Upper lobe of left lung (tissue), 6 donors: ENCODE measurements around the gene TARDBP. TPM values are rescaled to one million over a fixed set of nuclear protein-coding genes. Genes with fewer than 3 reads are reported as not detected.
"Not testable (repeated sequence)": the region's sequence is repeated elsewhere in the genome, so short reads cannot be mapped to it uniquely, and the experiment has no call there.

Experiments used
- ATAC-seq, 2 donors: fragments of 200-7000 bp; cut with Tn5 transposase; one replicate each; pipeline ENCODE4 v1.9.1; 2022; ENCODE audit warnings: mild to moderate bottlenecking in 2 of 2, moderate library complexity in 2 of 2; ENCODE audit not compliant: low FRiP score in 2 of 2
- DNase-seq, 2 donors: peaks; one replicate each; pipeline ENCODE4 v3.0.0-alpha.2; 2019 to 2020
- H3K27ac ChIP-seq, 4 donors: fragments of 200-600 bp; sonication (generic); one replicate each; pipeline ENCODE4 v1.5.1; 2016 to 2019
- H3K27me3 ChIP-seq, 4 donors: fragments of 200-600 bp; sonication (generic); one replicate each; pipeline ENCODE4 v1.5.1; 2017 to 2019
- H3K36me3 ChIP-seq, 4 donors: fragments of 200-600 bp; sonication (generic); one replicate each; pipeline ENCODE4 v1.5.1; 2016 to 2019
- H3K4me1 ChIP-seq, 4 donors: fragments of 200-600 bp; sonication (generic); one replicate each; pipeline ENCODE4 v1.5.1; 2018 to 2019
- H3K4me3 ChIP-seq, 4 donors: fragments of 200-600 bp; sonication (generic); one replicate each; pipeline ENCODE4 v1.5.1; 2017 to 2019; ENCODE audit warnings: mild to moderate bottlenecking in 2 of 4, moderate library complexity in 1 of 4
- H3K9me3 ChIP-seq, 4 donors: fragments of 200-600 bp; sonication (generic); one replicate each; pipeline ENCODE4 v1.5.1; 2018 to 2019
- CTCF ChIP-seq, 6 experiments: fragments of 450-650 bp in 4 of 6; fragments of 200-600 bp in 2 of 6; sonication (generic) in 2 of 6; IDR thresholded peaks; one replicate each; pipeline ENCODE4 v1.5.1; 2016 to 2019; ENCODE audit warnings: antibody characterized with exemption in 6 of 6
- EP300 ChIP-seq, 4 donors: sonication (generic); formaldehyde crosslinking; IDR thresholded peaks; one replicate each; pipeline ENCODE4 v1.5.1; 2017; ENCODE audit warnings: antibody characterized with exemption in 4 of 4, control low read depth in 2 of 4
- POLR2A ChIP-seq, 4 donors: fragments of 450-650 bp; IDR thresholded peaks; one replicate each; pipeline ENCODE4 v1.5.1; 2016 to 2017; ENCODE audit warnings: antibody characterized with exemption in 4 of 4, mild to moderate bottlenecking in 2 of 4
- POLR2AphosphoS5 ChIP-seq, 2 donors: sonication (generic); formaldehyde crosslinking; IDR thresholded peaks; one replicate each; pipeline ENCODE4 v1.5.1; 2017; ENCODE audit warnings: antibody characterized with exemption in 2 of 2
- WGBS, 2 donors: methylation state at CpG; one replicate each; pipeline ENCODE4 v1.1.5; 2017 to 2018; 5-methylcytosine and 5-hydroxymethylcytosine counted together
- total RNA-seq, 6 donors: library from RNA; depleted of rRNA in 4 of 6; stranded (reverse); fragments of >200 nt in 4 of 6; gene quantifications; one replicate each; pipeline versions ENCODE4 v1.1.0 to v1.2.1, GENCODE V29; 2016 to 2021
- donor health status: DM: no; HTN: no; CAD: no; lungs with moderate emphysema.
- donor health status: DM: no; HTN: yes; CAD: no; lungs with severe emphysema.

Gene TARDBP
- total RNA-seq, 6 donors from 2014 or later = 108 to 388 (median 138) TPM

GRCh38 chr1:10992864-10993263 is 19.6 kb upstream of the TARDBP start:
- H3K36me3 ChIP-seq = no peaks in the 10 kb centered on the region
- 70 to 85% methylated on average over 4 of the region's 4 CpGs for WGBS, 2 donors
- no peak for TF ChIP-seq EP300 (IDR thresholded peaks at IDR 0.05)
- TF ChIP-seq POLR2A (IDR thresholded peaks at IDR 0.05) = no peak
- TF ChIP-seq CTCF (IDR thresholded peaks at IDR 0.05) = no peak
- no peak for TF ChIP-seq POLR2AphosphoS5 (IDR thresholded peaks at IDR 0.05)
- no peak overlapping the region for H3K4me3 ChIP-seq
- no peaks in the 10 kb centered on the region for H3K9me3 ChIP-seq
- ATAC-seq (no peak), DNase-seq (no peak)
- no peaks in the 10 kb centered on the region for H3K27me3 ChIP-seq
- H3K27ac ChIP-seq = no peak overlapping the region
- H3K4me1 ChIP-seq = no peaks in the 10 kb centered on the region

GRCh38 chr1:10996100-10996499 is 16.4 kb upstream of the TARDBP start:
- ATAC-seq (no peak), DNase-seq (no peak)
- WGBS, 2 donors = 86 to 88% methylated on average over 3 of the region's 3 CpGs
- H3K27me3 ChIP-seq = no peaks in the 10 kb centered on the region
- no peaks in the 10 kb centered on the region for H3K4me1 ChIP-seq
- TF ChIP-seq CTCF (IDR thresholded peaks at IDR 0.05) (no peak), POLR2AphosphoS5 (IDR thresholded peaks at IDR 0.05) (no peak), EP300 (IDR thresholded peaks at IDR 0.05) (no peak), POLR2A (IDR thresholded peaks at IDR 0.05) (no peak)
- no peaks in the 10 kb centered on the region for H3K36me3 ChIP-seq
- H3K4me3 ChIP-seq = no peak overlapping the region
- H3K9me3 ChIP-seq = peaks cover 0 to 6% (median 0%) of the 10 kb centered on the region in 4 donors
- no peak overlapping the region for H3K27ac ChIP-seq

- DNase-seq (no peak), ATAC-seq (no peak)
- peaks cover 0 to 6% (median 0%) of the 10 kb centered on the region in 4 donors for H3K9me3 ChIP-seq
- H3K27me3 ChIP-seq = no peaks in the 10 kb centered on the region
- H3K4me3 ChIP-seq = no peak overlapping the region
- TF ChIP-seq POLR2A (IDR thresholded peaks at IDR 0.05) = no peak
- TF ChIP-seq CTCF (IDR thresholded peaks at IDR 0.05) = no peak
- H3K27ac ChIP-seq = no peak overlapping the region
- no peaks in the 10 kb centered on the region for H3K36me3 ChIP-seq
- no peaks in the 10 kb centered on the region for H3K4me1 ChIP-seq
- 93 to 95% methylated on average over 1 of the region's 1 CpG for WGBS, 2 donors
These were observed 11.9 kb upstream of the TARDBP start for GRCh38 chr1:11000526-11000925.

GRCh38 chr1:11013160-11013531 is 692 bp downstream of the TARDBP start:
- Histone ChIP-seq H3K36me3 (peaks cover 23 to 46% (median 46%) of the 10 kb centered on the region in 4 donors), H3K9me3 (no peaks in the 10 kb centered on the region), H3K27me3 (no peaks in the 10 kb centered on the region), H3K4me3 (peak overlapping the region; percentile 94 to 100 (median 98)), H3K27ac (peak overlapping the region; percentile 96 to 99 (median 98)), H3K4me1 (peaks cover 17 to 58% (median 29%) of the 10 kb centered on the region in 4 donors)
- ATAC-seq (peak in 1 of 2 donors; percentile 2), DNase-seq (no peak)
- no peak for TF ChIP-seq POLR2AphosphoS5 (IDR thresholded peaks at IDR 0.05)
- no peak for TF ChIP-seq CTCF (IDR thresholded peaks at IDR 0.05)
- TF ChIP-seq EP300 (IDR thresholded peaks at IDR 0.05) = no peak
- 2 to 5% methylated on average over 8 to 11 of the region's 11 CpGs for WGBS, 2 donors

- WGBS, 2 donors = 80 to 91% methylated on average over 8 of the region's 8 CpGs
- Histone ChIP-seq H3K36me3 (peaks cover 72 to 100% (median 95%) of the 10 kb centered on the region in 4 donors), H3K4me1 (peaks cover 3 to 39% (median 13%) of the 10 kb centered on the region in 4 donors)
- not testable (repeated sequence) for H3K4me3 ChIP-seq, H3K27ac ChIP-seq, ATAC-seq, H3K9me3 ChIP-seq, H3K27me3 ChIP-seq, DNase-seq
These were observed 6.9 kb downstream of the TARDBP start for GRCh38 chr1:11019358-11019757.
